H9 (cell line): ENCODE measurements around the gene PAFAH1B1. TPM values are rescaled to one million over a fixed set of nuclear protein-coding genes. Genes with fewer than 3 reads are reported as not detected.

Source experiments
- DNase-seq: peaks from one replicate; pipeline ENCODE4 v3.0.0-alpha.2; 2017
- H2AFZ ChIP-seq: one replicate; pipeline ENCODE4 v1.6.1; 2013; ENCODE audit warnings: mild to moderate bottlenecking, low read length, control low read depth, moderate library complexity
- H2AK5ac ChIP-seq: 2 replicates; pipeline ENCODE4 v1.6.1; 2013; ENCODE audit warnings: low read length, control low read depth, mixed read lengths; ENCODE audit not compliant: insufficient read length
- H2BK120ac ChIP-seq: one replicate; pipeline ENCODE4 v1.6.1; 2013; ENCODE audit warnings: low read depth, mild to moderate bottlenecking, low read length, control low read depth, inconsistent platforms; ENCODE audit not compliant: poor library complexity, severe bottlenecking
- H2BK12ac ChIP-seq: 2 replicates; pipeline ENCODE4 v1.6.1; 2013; ENCODE audit warnings: low read length, control low read depth, mixed read lengths, low read depth; ENCODE audit not compliant: insufficient read length
- H2BK15ac ChIP-seq: 2 replicates; pipeline ENCODE4 v1.6.1; 2013; ENCODE audit warnings: low read depth, low read length, control low read depth
- H2BK20ac ChIP-seq: one replicate; pipeline ENCODE4 v1.6.1; 2013; ENCODE audit warnings: low read depth, mild to moderate bottlenecking, low read length, control low read depth, inconsistent platforms; ENCODE audit not compliant: poor library complexity, severe bottlenecking
- H2BK5ac ChIP-seq: 2 replicates; pipeline ENCODE4 v1.6.1; 2013; ENCODE audit warnings: low read length, control low read depth, mixed read lengths; ENCODE audit not compliant: insufficient read length
- H3K14ac ChIP-seq: 2 replicates; pipeline ENCODE4 v1.6.1; 2013; ENCODE audit warnings: low read length, control low read depth; ENCODE audit not compliant: insufficient read depth
- H3K18ac ChIP-seq: 2 replicates; pipeline ENCODE4 v1.6.1; 2013; ENCODE audit warnings: low read depth, mild to moderate bottlenecking, mixed read lengths, low read length, control low read depth; ENCODE audit not compliant: insufficient read length
- H3K23ac ChIP-seq: 2 replicates; pipeline ENCODE4 v1.6.1; 2013; ENCODE audit warnings: low read length, control low read depth, mixed read lengths, low read depth; ENCODE audit not compliant: insufficient read length
- H3K23me2 ChIP-seq: 2 replicates; pipeline ENCODE4 v1.6.1; 2013; ENCODE audit warnings: low read depth, mild to moderate bottlenecking, mixed read lengths, low read length, control low read depth; ENCODE audit not compliant: insufficient read length, poor library complexity, severe bottlenecking
- H3K27ac ChIP-seq: 2 replicates; pipeline ENCODE4 v1.5.1; 2013; ENCODE audit warnings: low read length, control low read depth, mixed read lengths, low read depth; ENCODE audit not compliant: insufficient read length
- H3K27me3 ChIP-seq: 2 replicates; pipeline ENCODE4 v1.6.1; 2013; ENCODE audit warnings: low read length, control low read depth, inconsistent platforms; ENCODE audit not compliant: insufficient read depth
- H3K4ac ChIP-seq: 2 replicates; pipeline ENCODE4 v1.6.1; 2013; ENCODE audit warnings: low read depth, mild to moderate bottlenecking, control low read depth, inconsistent platforms, low read length, moderate library complexity
- H3K4me1 ChIP-seq: 2 replicates; pipeline ENCODE4 v1.6.1; 2013; ENCODE audit warnings: low read length, control low read depth, inconsistent platforms; ENCODE audit not compliant: insufficient read depth
- H3K4me2 ChIP-seq: 2 replicates; pipeline ENCODE4 v1.6.1; 2013; ENCODE audit warnings: low read length, control low read depth, mixed read lengths; ENCODE audit not compliant: insufficient read length, insufficient read depth
- H3K56ac ChIP-seq: 2 replicates; pipeline ENCODE4 v1.6.1; 2013; ENCODE audit warnings: low read depth, mild to moderate bottlenecking, mixed read lengths, low read length, control low read depth; ENCODE audit not compliant: insufficient read length
- H3K79me1 ChIP-seq: 2 replicates; pipeline ENCODE4 v1.6.1; 2013; ENCODE audit warnings: low read depth, mild to moderate bottlenecking, moderate library complexity, low read length, control low read depth, inconsistent platforms; ENCODE audit not compliant: insufficient read depth, poor library complexity, severe bottlenecking
- H3K79me2 ChIP-seq: 2 replicates; pipeline ENCODE4 v1.6.1; 2013; ENCODE audit warnings: low read length, control low read depth, inconsistent platforms; ENCODE audit not compliant: insufficient read depth
- H3K9ac ChIP-seq: 2 replicates; pipeline ENCODE4 v1.6.1; 2013; ENCODE audit warnings: low read length, control low read depth, mixed read lengths; ENCODE audit not compliant: insufficient read length; ENCODE audit errors: extremely low read depth
- H3K9me3 ChIP-seq: one replicate; pipeline ENCODE4 v1.6.1; 2013; ENCODE audit warnings: low read depth, low read length, inconsistent platforms; ENCODE audit not compliant: control insufficient read depth
- H3T11ph ChIP-seq: one replicate; pipeline ENCODE4 v1.6.1; 2013; ENCODE audit warnings: mild to moderate bottlenecking, low read length, control low read depth, inconsistent platforms
- H4K20me1 ChIP-seq: one replicate; pipeline ENCODE4 v1.6.1; 2013; ENCODE audit not compliant: control insufficient read depth, insufficient read length, insufficient read depth
- H4K5ac ChIP-seq: 2 replicates; pipeline ENCODE4 v1.6.1; 2013; ENCODE audit warnings: low read depth, mild to moderate bottlenecking, mixed read lengths, low read length, control low read depth; ENCODE audit not compliant: insufficient read length
- H4K8ac ChIP-seq: replicated peaks from 2 replicates; pipeline ENCODE4 v1.6.1; 2013; ENCODE audit warnings: low read length, control low read depth, mixed read lengths, low read depth; ENCODE audit not compliant: insufficient read length
- H4K91ac ChIP-seq: 2 replicates; pipeline ENCODE4 v1.6.1; 2013; ENCODE audit warnings: low read depth, mild to moderate bottlenecking, moderate library complexity, mixed read lengths, low read length, control low read depth; ENCODE audit not compliant: insufficient read length
- H3K27ac Mint-ChIP-seq, 3 experiments: 2 replicates in 2 of 3; 3 replicates in 1 of 3; pipeline ENCODE4 v1.8.0; 2020 to 2021; ENCODE audit warnings: mixed read lengths in 3 of 3, mild to moderate bottlenecking in 1 of 3, moderate library complexity in 1 of 3
- H3K27me3 Mint-ChIP-seq: 2 replicates; pipeline ENCODE4 v1.8.0; 2021; ENCODE audit warnings: low read depth, mild to moderate bottlenecking, moderate library complexity, mixed read lengths
- H3K36me3 Mint-ChIP-seq, 3 experiments: 2 replicates in 2 of 3; 3 replicates in 1 of 3; pipeline ENCODE4 v1.8.0; 2020 to 2021; ENCODE audit warnings: low read depth in 3 of 3, mixed read lengths in 3 of 3; ENCODE audit not compliant: insufficient read depth in 1 of 3
- H3K4me1 Mint-ChIP-seq, 2 experiments: 2 replicates each; pipeline ENCODE4 v1.8.0; 2020; ENCODE audit warnings: mixed read lengths in 2 of 2
- H3K4me3 Mint-ChIP-seq, 2 experiments: 2 replicates in 1 of 2; 3 replicates in 1 of 2; pipeline ENCODE4 v1.8.0; 2020 to 2021; ENCODE audit warnings: mild to moderate bottlenecking in 2 of 2, mixed read lengths in 2 of 2, moderate library complexity in 1 of 2
- H3K9me3 Mint-ChIP-seq, 2 experiments: 2 replicates in 1 of 2; 3 replicates in 1 of 2; pipeline ENCODE4 v1.8.0; 2020; ENCODE audit warnings: mild to moderate bottlenecking in 2 of 2, mixed read lengths in 2 of 2, moderate library complexity in 1 of 2
- CTCF ChIP-seq: fragments of 200-600 bp; sonication (generic); conservative IDR thresholded peaks from 3 replicates; pipeline ENCODE4 v1.8.0; 2021; ENCODE audit warnings: antibody characterized with exemption, mild to moderate bottlenecking
- WGBS: extraction: QIAGEN DNeasy Blood & Tissue Kit; methylation state at CpG from one replicate; pipeline ENCODE4 v1.1.7; 2013; ENCODE audit warnings: missing lambda C conversion rate, low lambda C conversion rate, mixed read lengths; ENCODE audit not compliant: insufficient read length; ENCODE audit errors: extremely low coverage; 5-methylcytosine and 5-hydroxymethylcytosine counted together
- total RNA-seq: library from RNA; stranded (reverse); gene quantifications from 2 replicates; pipeline ENCODE4 v1.2.1, GENCODE V29; 2021

The PAFAH1B1 gene
- total RNA-seq, 1 experiment from 2014 or later, result 134 TPM

- Mint-ChIP-seq H3K36me3 (peaks cover 3 to 37% (median 19%) of the 10 kb centered on the region in 3 experiments; a peak in 6 of 7 replicates), H3K27ac (peak overlapping the region in 1 of 3 experiments; percentile 91; a peak in 3 of 7 replicates), H3K4me3 (0 out of 5 replicates have a peak overlapping the region, but pooled peaks of 1 of the 2 experiments have one; percentile 38), H3K9me3 (no peaks in the 10 kb centered on the region; a peak in 1 of 5 replicates), H3K4me1 (peaks cover 29 to 41% of the 10 kb centered on the region in 2 experiments), H3K27me3 (no peaks in the 10 kb centered on the region)
- H3K56ac ChIP-seq, result no peak overlapping the region
- no peak overlapping the region for H3T11ph ChIP-seq
- peaks cover 6% of the 10 kb centered on the region; the same call in 1 of the 2 replicates for H3K79me2 ChIP-seq
- no peak overlapping the region for H3K4ac ChIP-seq
- H3K79me1 ChIP-seq, result no peaks in the 10 kb centered on the region
- no peak overlapping the region for H2AFZ ChIP-seq
- no peak overlapping the region for H2BK5ac ChIP-seq
- H3K27me3 ChIP-seq, result no peaks in the 10 kb centered on the region
- H4K91ac ChIP-seq, result no peak overlapping the region
- no peak overlapping the region for H3K27ac ChIP-seq
- WGBS, result no CpG with 5 or more reads among the region's 4 CpGs
- H3K14ac ChIP-seq, result no peak overlapping the region
- no peak for DNase-seq
- no peak overlapping the region for H2BK12ac ChIP-seq
- H3K23ac ChIP-seq, result no peak overlapping the region
- H2BK15ac ChIP-seq, result no peak overlapping the region
- H4K5ac ChIP-seq, result no peak overlapping the region
- no peaks in the 10 kb centered on the region; the same call in 1 of the 2 replicates for H3K4me1 ChIP-seq
- no peaks in the 10 kb centered on the region for H3K23me2 ChIP-seq
- H2BK20ac ChIP-seq, result no peak overlapping the region
- H3K9me3 ChIP-seq, result no peaks in the 10 kb centered on the region
- H4K8ac ChIP-seq, result no peak overlapping the region
- no peak overlapping the region for H2BK120ac ChIP-seq
- no peaks in the 10 kb centered on the region for H4K20me1 ChIP-seq
- no peak overlapping the region for H3K18ac ChIP-seq
- H3K4me2 ChIP-seq, result no peak overlapping the region
- no peak overlapping the region for H3K9ac ChIP-seq
- H2AK5ac ChIP-seq, result no peak overlapping the region
- TF ChIP-seq CTCF, result no peak
These were observed 111.4 kb downstream of the PAFAH1B1 start for GRCh38 chr17:2704890-2705248.
